ENCODE results near the gene EPS8L1. TPM values are rescaled to one million over a fixed set of nuclear protein-coding genes. Genes with fewer than 3 reads are reported as not detected.

EPS8L1 gene
- total and polyA plus RNA-seq, 8 donors = 5.3 to 37.5 (median 14.3) TPM

DNA sequence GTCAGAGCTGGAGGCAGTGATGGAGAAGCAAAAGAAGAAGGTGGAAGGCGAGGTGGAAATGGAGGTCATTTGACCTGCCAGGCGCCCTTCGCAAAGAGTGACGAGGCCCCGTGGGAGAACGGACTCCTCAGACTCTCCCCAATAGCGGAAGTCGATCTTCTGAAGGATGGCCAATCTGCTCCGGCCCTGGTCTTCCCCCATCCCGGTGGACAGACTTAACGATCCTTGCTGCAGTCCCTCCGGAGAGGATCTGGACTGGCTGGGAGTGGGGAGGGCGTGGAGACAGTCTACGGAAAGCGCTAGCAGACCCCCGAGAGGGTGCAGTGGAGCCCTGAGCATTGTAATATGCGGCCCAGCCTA lies 11.9 kb downstream of the EPS8L1 start:
- H3K27me3 ChIP-seq = peaks cover 21 to 59% of the 10 kb centered on the region in 2 donors
- no peaks in the 10 kb centered on the region for H3K9me3 ChIP-seq
- H3K27ac ChIP-seq = no peak overlapping the region
- ATAC-seq (peak; percentile 3), DNase-seq (no peak)
- H3K36me3 ChIP-seq = peaks cover 0 to 28% of the 10 kb centered on the region in 2 donors
- peak overlapping the region; percentile 29 to 35 for H3K4me3 ChIP-seq
- intact Hi-C loops (cut with DNase I) = no loop called here
- H3K4me1 ChIP-seq = peaks cover 11 to 28% of the 10 kb centered on the region in 2 donors
- TF ChIP-seq, protein P1, sequence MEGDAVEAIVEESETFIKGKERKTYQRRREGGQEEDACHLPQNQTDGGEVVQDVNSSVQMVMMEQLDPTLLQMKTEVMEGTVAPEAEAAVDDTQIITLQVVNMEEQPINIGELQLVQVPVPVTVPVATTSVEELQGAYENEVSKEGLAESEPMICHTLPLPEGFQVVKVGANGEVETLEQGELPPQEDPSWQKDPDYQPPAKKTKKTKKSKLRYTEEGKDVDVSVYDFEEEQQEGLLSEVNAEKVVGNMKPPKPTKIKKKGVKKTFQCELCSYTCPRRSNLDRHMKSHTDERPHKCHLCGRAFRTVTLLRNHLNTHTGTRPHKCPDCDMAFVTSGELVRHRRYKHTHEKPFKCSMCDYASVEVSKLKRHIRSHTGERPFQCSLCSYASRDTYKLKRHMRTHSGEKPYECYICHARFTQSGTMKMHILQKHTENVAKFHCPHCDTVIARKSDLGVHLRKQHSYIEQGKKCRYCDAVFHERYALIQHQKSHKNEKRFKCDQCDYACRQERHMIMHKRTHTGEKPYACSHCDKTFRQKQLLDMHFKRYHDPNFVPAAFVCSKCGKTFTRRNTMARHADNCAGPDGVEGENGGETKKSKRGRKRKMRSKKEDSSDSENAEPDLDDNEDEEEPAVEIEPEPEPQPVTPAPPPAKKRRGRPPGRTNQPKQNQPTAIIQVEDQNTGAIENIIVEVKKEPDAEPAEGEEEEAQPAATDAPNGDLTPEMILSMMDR (IDR thresholded peaks at IDR 0.05) = no peak

DNA sequence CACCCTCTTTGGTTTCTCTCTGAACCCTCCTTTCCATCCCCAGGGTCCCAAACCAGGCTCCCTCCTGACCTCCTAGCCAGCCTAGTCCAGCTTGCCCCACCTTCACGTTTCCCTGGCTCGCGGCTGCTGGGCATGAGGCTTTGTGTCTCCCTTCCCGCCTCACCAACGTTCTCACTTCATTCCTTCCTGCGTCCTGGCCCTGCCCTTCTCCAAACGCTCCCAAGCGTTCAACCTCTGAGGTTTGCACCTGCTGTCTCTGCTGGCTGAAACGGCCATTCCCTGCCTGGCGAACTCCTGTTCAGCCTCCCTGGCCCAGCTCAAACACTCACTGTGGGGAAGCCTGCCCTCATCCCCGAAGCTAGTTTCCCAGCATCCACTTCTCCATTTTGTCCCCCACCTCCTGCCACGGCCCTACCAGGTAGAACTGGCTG lies 12.4 kb downstream of the EPS8L1 start:
- H3K36me3 ChIP-seq = peaks cover 0 to 33% of the 10 kb centered on the region in 2 donors
- H3K27ac ChIP-seq = no peak overlapping the region
- intact Hi-C loops (cut with DNase I) = no loop called here
- ATAC-seq = no peak
- peaks cover 11 to 28% of the 10 kb centered on the region in 2 donors for H3K4me1 ChIP-seq
- TF ChIP-seq, protein P1 (IDR thresholded peaks at IDR 0.05) = no peak
- H3K9me3 ChIP-seq = no peaks in the 10 kb centered on the region
- DNase-seq = no peak
- H3K4me3 ChIP-seq = peak overlapping the region in 1 of 2 donors; percentile 35
- H3K27me3 ChIP-seq = peaks cover 18 to 54% of the 10 kb centered on the region in 2 donors

DNA sequence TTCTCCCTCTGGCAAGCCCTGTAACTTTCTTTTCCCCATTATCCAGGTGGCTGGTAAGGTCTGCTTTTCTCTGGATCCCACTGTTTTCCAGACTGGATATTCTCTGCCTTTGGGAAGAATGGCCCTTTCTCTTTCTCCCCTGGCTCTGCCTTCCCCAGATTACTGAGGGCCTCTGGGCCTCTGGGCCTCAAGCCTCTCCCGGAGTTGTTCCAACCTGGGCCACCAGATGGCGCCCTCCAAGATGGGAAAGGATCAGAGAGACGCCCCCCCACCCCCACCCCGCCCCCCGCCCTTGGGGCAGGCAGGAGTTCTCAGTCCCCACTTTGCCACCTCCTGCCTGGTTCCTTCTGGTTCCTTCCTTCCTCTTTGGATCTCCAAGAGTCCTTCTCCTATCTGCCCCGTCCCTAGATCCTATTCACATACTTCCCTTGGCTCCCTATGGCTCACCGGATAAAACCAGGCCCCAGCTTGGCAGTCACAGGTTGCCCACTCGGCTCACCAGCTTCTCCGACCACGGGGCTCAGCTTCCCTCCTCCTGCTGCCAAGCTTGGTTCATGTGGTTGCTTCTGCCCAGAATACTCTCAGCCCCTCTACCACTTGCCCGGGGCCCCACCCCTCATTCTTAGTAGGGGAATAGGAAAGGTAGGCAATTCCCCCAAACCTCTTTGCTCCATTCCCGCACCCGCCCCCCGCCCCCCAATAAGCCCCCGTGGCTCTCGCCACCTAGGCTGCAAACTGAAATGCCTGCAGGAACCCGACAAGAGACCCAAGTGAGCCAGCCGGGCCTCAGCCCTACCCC lies 13.1 kb downstream of the EPS8L1 start:
- peaks cover 0 to 35% of the 10 kb centered on the region in 2 donors for H3K36me3 ChIP-seq
- TF ChIP-seq, protein P1 (IDR thresholded peaks at IDR 0.05) = peak; percentile 83 to 85
- ATAC-seq (peak; percentile 42), DNase-seq (peak in 2 of 4 donors; percentile 62 to 89)
- peaks cover 11 to 28% of the 10 kb centered on the region in 2 donors for H3K4me1 ChIP-seq
- H3K27me3 ChIP-seq = peaks cover 11 to 47% of the 10 kb centered on the region in 2 donors
- intact Hi-C loops (cut with DNase I) = no loop called here
- H3K9me3 ChIP-seq = no peaks in the 10 kb centered on the region
- no peak overlapping the region for H3K4me3 ChIP-seq
- H3K27ac ChIP-seq = no peak overlapping the region

DNA sequence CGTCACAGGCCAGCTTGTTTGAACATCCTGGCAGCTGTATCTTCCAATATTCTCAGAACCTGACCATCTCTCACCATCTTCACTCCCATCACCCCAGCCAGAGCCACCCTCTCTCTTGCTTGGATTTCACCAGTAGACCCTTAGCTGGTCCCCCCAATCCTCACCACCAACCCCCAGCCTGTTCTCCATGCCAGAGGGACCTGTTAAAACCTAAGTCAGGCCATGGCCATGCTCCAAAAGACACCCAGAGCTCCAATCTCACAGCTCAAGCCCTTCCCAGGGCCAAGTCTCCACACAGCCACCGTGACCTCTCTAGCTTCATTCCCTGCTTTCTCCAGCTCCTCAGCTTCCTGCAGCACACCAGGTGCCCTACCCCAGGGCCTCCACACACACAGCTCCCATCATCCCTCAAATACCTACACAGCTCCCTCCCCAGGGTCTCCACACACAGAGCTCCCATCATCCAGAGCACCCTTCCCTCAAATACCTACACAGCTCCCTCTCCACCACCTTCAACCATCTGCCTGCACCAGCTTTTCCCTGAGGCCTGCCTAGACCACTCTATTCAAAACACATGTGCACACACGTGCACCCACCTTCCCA lies 13.8 kb downstream of the EPS8L1 start:
- Histone ChIP-seq H3K27ac (no peak overlapping the region), H3K36me3 (peaks cover 0 to 38% of the 10 kb centered on the region in 2 donors), H3K4me3 (no peak overlapping the region), H3K4me1 (peaks cover 11 to 28% of the 10 kb centered on the region in 2 donors), H3K9me3 (no peaks in the 10 kb centered on the region), H3K27me3 (peaks cover 7 to 40% of the 10 kb centered on the region in 2 donors)
- TF ChIP-seq, protein P1 (IDR thresholded peaks at IDR 0.05) = no peak
- DNase-seq (no peak), ATAC-seq (no peak)
- intact Hi-C loops (cut with DNase I) = no loop called here

DNA sequence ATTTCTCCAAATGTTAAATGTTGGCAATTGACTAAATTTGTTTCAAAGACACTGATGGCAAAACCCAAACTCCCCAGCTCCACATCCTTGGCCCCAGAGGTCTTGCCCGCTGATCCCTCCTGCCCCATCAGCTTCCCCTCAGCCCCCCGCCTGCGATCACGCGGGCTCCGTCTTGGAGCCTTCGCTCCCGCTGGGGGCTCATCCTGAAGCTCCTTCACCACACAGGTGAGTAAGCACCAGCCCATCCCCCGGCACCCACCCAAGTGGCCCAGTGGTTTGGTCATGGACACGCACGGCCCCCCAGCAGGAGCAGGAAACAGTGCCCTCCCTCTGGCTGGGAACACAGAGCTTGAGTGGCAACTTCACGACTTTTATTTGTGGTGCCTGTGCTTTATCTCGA lies 14.9 kb downstream of the EPS8L1 start:
- no peaks in the 10 kb centered on the region for H3K9me3 ChIP-seq
- H3K27ac ChIP-seq = no peak overlapping the region
- no peak for ATAC-seq
- H3K4me1 ChIP-seq = peaks cover 11 to 28% of the 10 kb centered on the region in 2 donors
- intact Hi-C loops (cut with DNase I) = no loop called here
- H3K27me3 ChIP-seq = peaks cover 5 to 28% of the 10 kb centered on the region in 2 donors
- DNase-seq = peak in 1 of 4 donors; percentile 78
- H3K4me3 ChIP-seq = no peak overlapping the region
- TF ChIP-seq, protein P1 (IDR thresholded peaks at IDR 0.05) = no peak
- peaks cover 0 to 49% of the 10 kb centered on the region in 2 donors for H3K36me3 ChIP-seq
